Left ventricle myocardium inferior (tissue), 1 donor: Measurements from ENCODE around the gene TBC1D22A. TPM values are rescaled to one million over a fixed set of nuclear protein-coding genes. Genes with fewer than 3 reads are reported as not detected.

Source experiments
- DNase-seq: peaks from one replicate; pipeline ENCODE4 v3.0.0-alpha.2; 2020
- H3K27ac ChIP-seq: fragments of 200-600 bp; replicated peaks from 2 replicates; pipeline ENCODE4 v1.8.0; 2021
- H3K27me3 ChIP-seq: fragments of 200-600 bp; 2 replicates; pipeline ENCODE4 v1.8.0; 2021; ENCODE audit warnings: low read depth
- H3K36me3 ChIP-seq: fragments of 200-600 bp; 2 replicates; pipeline ENCODE4 v1.8.0; 2021
- H3K4me1 ChIP-seq: fragments of 200-600 bp; 2 replicates; pipeline ENCODE4 v1.8.0; 2021
- H3K4me3 ChIP-seq: fragments of 200-600 bp; 2 replicates; pipeline ENCODE4 v1.8.0; 2021; ENCODE audit warnings: mild to moderate bottlenecking, moderate library complexity
- H3K9me3 ChIP-seq: fragments of 200-600 bp; replicated peaks from 2 replicates; pipeline ENCODE4 v1.8.0; 2021
- CTCF ChIP-seq: fragments of 200-600 bp; IDR thresholded peaks from 2 replicates; pipeline ENCODE4 v1.8.0; 2021; ENCODE audit warnings: antibody characterized with exemption, mild to moderate bottlenecking, borderline replicate concordance
- intact Hi-C: fragments of 100-400 bp; cut with micrococcal nuclease; formaldehyde crosslinking; loops from one replicate; pipeline ENCODE4 v1.11.0; 2022
- total RNA-seq: library from RNA; stranded (reverse); fragmentation: NEBNext Ultra II Directional; extraction: Animal tissue kit (Norgen Biotek cat#: 25700); gene quantifications from one replicate; pipeline ENCODE4 v1.2.1, GENCODE V29; 2021
- donor health status: DM: no; HTN: yes; CAD: no; lungs with severe emphysema.

Gene TBC1D22A
- total RNA-seq, 1 donor from 2014 or later = 16.2 TPM

- intact Hi-C loops = no loop called here
- H3K27ac ChIP-seq = no peak overlapping the region
- no peak for DNase-seq
These were observed 95.8 kb downstream of the TBC1D22A start for GRCh38 chr22:46858181-46858771.

GRCh38 chr22:46860562-46860961 is 98.1 kb downstream of the TBC1D22A start:
- Histone ChIP-seq H3K4me3 (no peak overlapping the region), H3K9me3 (no peaks in the 10 kb centered on the region), H3K4me1 (no peaks in the 10 kb centered on the region), H3K27ac (no peak overlapping the region), H3K36me3 (no peaks in the 10 kb centered on the region), H3K27me3 (no peaks in the 10 kb centered on the region)
- TF ChIP-seq CTCF = no peak
- intact Hi-C loops = no loop called here
- no peak for DNase-seq

More at GRCh38 chr22:46858181-46858771, 95.8 kb downstream of the TBC1D22A start:
- Histone ChIP-seq H3K27me3 (no peaks in the 10 kb centered on the region), H3K4me1 (peaks cover 8% of the 10 kb centered on the region), H3K36me3 (no peaks in the 10 kb centered on the region), H3K4me3 (no peak overlapping the region), H3K9me3 (no peaks in the 10 kb centered on the region)
- TF ChIP-seq CTCF = no peak

GRCh38 chr22:46861468-46862367 is 99.3 kb downstream of the TBC1D22A start:
- no peak overlapping the region for H3K27ac ChIP-seq
- H3K36me3 ChIP-seq = no peaks in the 10 kb centered on the region
- H3K27me3 ChIP-seq = no peaks in the 10 kb centered on the region
- intact Hi-C loops = no loop called here
- H3K9me3 ChIP-seq = no peaks in the 10 kb centered on the region
- DNase-seq = no peak
- TF ChIP-seq CTCF = no peak
- H3K4me1 ChIP-seq = no peaks in the 10 kb centered on the region
- H3K4me3 ChIP-seq = no peak overlapping the region

GRCh38 chr22:46862418-46863324 is 100.2 kb downstream of the TBC1D22A start:
- H3K4me1 ChIP-seq = no peaks in the 10 kb centered on the region
- no peak for TF ChIP-seq CTCF
- no peaks in the 10 kb centered on the region for H3K27me3 ChIP-seq
- intact Hi-C loops = no loop called here
- no peak overlapping the region for H3K4me3 ChIP-seq
- no peaks in the 10 kb centered on the region for H3K36me3 ChIP-seq
- no peaks in the 10 kb centered on the region for H3K9me3 ChIP-seq
- no peak overlapping the region for H3K27ac ChIP-seq
- no peak for DNase-seq

GRCh38 chr22:46863794-46864193 is 101.3 kb downstream of the TBC1D22A start:
- DNase-seq = no peak
- no peaks in the 10 kb centered on the region for H3K4me1 ChIP-seq
- intact Hi-C loops = no loop called here
- no peak for TF ChIP-seq CTCF
- H3K9me3 ChIP-seq = no peaks in the 10 kb centered on the region
- no peak overlapping the region for H3K27ac ChIP-seq
- no peaks in the 10 kb centered on the region for H3K27me3 ChIP-seq
- H3K36me3 ChIP-seq = no peaks in the 10 kb centered on the region
- H3K4me3 ChIP-seq = no peak overlapping the region
